ENCODE results near the gene HACD1.
"Not testable (repeated sequence)": the region's sequence is repeated elsewhere in the genome, so short reads cannot be mapped to it uniquely, and the experiment has no call there.

GRCh38 chr10:17632590-17632989, 15.4 kb upstream of the HACD1 start:
- TF ChIP-seq CTCF, POLR2AphosphoS5, POLR2A (IDR thresholded peaks at IDR 0.05): not testable (repeated sequence)

Measured in prostate gland (tissue), 2 donors.